Measurements from ENCODE around the gene PTPN14. TPM values are rescaled to one million over a fixed set of nuclear protein-coding genes. Genes with fewer than 3 reads are reported as not detected.

The PTPN14 gene
- total and polyA plus RNA-seq, 11 donors = 8.7 to 52.0 (median 33.5) TPM

GRCh38 chr1:214445831-214446614 is 105.4 kb downstream of the PTPN14 start:
- H3K36me3 ChIP-seq = peaks cover 0 to 8% (median 0%) of the 10 kb centered on the region in 9 donors
- peak overlapping the region in 7 of 12 donors; percentile 2 to 45 (median 32) for H3K27ac ChIP-seq
- H3K4me3 ChIP-seq = no peak overlapping the region
- no peaks in the 10 kb centered on the region for H3K27me3 ChIP-seq
- DNase-seq (no peak), ATAC-seq (no peak)
- TF ChIP-seq POLR2A (IDR thresholded peaks at IDR 0.05) (no peak), CTCF (IDR thresholded peaks at IDR 0.05) (no peak)
- no peaks in the 10 kb centered on the region for H3K9me3 ChIP-seq
- H3K4me1 ChIP-seq = peaks cover 0 to 42% (median 20%) of the 10 kb centered on the region in 12 donors
- intact Hi-C loops (cut with DNase I) = no loop called here
- 44 to 53% (median 46%) methylated on average over 2 of the region's 2 CpGs for WGBS, 4 donors

GRCh38 chr1:214445199-214445598 is 106.2 kb downstream of the PTPN14 start:
- Histone ChIP-seq H3K27ac (peak overlapping the region in 4 of 12 donors; percentile 2 to 45 (median 38)), H3K9me3 (no peaks in the 10 kb centered on the region), H3K36me3 (no peaks in the 10 kb centered on the region), H3K27me3 (no peaks in the 10 kb centered on the region), H3K4me1 (peaks cover 0 to 50% (median 23%) of the 10 kb centered on the region in 12 donors), H3K4me3 (no peak overlapping the region)
- DNase-seq = no peak
- 22 to 46% (median 39%) methylated on average over 3 of the region's 3 CpGs for WGBS, 4 donors
- TF ChIP-seq POLR2A (IDR thresholded peaks at IDR 0.05) (no peak), CTCF (IDR thresholded peaks at IDR 0.05) (no peak)
- ATAC-seq = peak; percentile 39 to 58 (median 50)
- intact Hi-C loops (cut with DNase I) = no loop called here

- peak overlapping the region in 1 of 12 donors; percentile 45 for H3K27ac ChIP-seq
- no peak overlapping the region for H3K4me3 ChIP-seq
- no peaks in the 10 kb centered on the region for H3K9me3 ChIP-seq
- no peaks in the 10 kb centered on the region for H3K27me3 ChIP-seq
- H3K36me3 ChIP-seq = no peaks in the 10 kb centered on the region
- peaks cover 0 to 58% (median 31%) of the 10 kb centered on the region in 12 donors for H3K4me1 ChIP-seq
- 45 to 72% (median 62%) methylated on average over 3 of the region's 3 CpGs for WGBS, 4 donors
- DNase-seq (no peak), ATAC-seq (no peak)
- no peak for TF ChIP-seq CTCF (IDR thresholded peaks at IDR 0.05)
- no peak for TF ChIP-seq POLR2A (IDR thresholded peaks at IDR 0.05)
- intact Hi-C loops (cut with DNase I) = no loop called here
These were observed 107.0 kb downstream of the PTPN14 start for GRCh38 chr1:214444182-214444939.

GRCh38 chr1:214441119-214441518 is 110.3 kb downstream of the PTPN14 start:
- Histone ChIP-seq H3K9me3 (no peaks in the 10 kb centered on the region), H3K4me3 (no peak overlapping the region), H3K4me1 (peaks cover 0 to 66% (median 37%) of the 10 kb centered on the region in 12 donors), H3K27ac (peak overlapping the region in 4 of 12 donors; percentile 5 to 77 (median 41)), H3K27me3 (no peaks in the 10 kb centered on the region), H3K36me3 (no peaks in the 10 kb centered on the region)
- TF ChIP-seq POLR2A (IDR thresholded peaks at IDR 0.05) = no peak
- no peak for TF ChIP-seq CTCF (IDR thresholded peaks at IDR 0.05)
- intact Hi-C loops (cut with DNase I) = no loop called here
- WGBS, 4 donors = 53 to 64% (median 59%) methylated on average over 3 of the region's 3 CpGs
- no peak for ATAC-seq
- DNase-seq = no peak
